Karpas-422 (cell line): ENCODE data around the gene MST1R. TPM values are rescaled to one million over a fixed set of nuclear protein-coding genes. Genes with fewer than 3 reads are reported as not detected.

Experiments used
- DNase-seq: peaks from one replicate; pipeline ENCODE4 v3.0.0-alpha.2; 2015
- H2AFZ ChIP-seq: fragments of 200-600 bp; sonication (generic); 2 replicates; pipeline ENCODE4 v1.6.1; 2014; ENCODE audit warnings: antibody characterized with exemption, low read length, mixed read lengths
- H3K27ac ChIP-seq: fragments of 200-600 bp; sonication (generic); 2 replicates; pipeline ENCODE4 v1.5.1; 2014; ENCODE audit warnings: mild to moderate bottlenecking, low read length, moderate library complexity
- H3K27me3 ChIP-seq: fragments of 200-600 bp; sonication (generic); 2 replicates; pipeline ENCODE4 v1.6.1; 2014; ENCODE audit warnings: low read length, mixed read lengths
- H3K36me3 ChIP-seq: fragments of 200-600 bp; sonication (generic); 2 replicates; pipeline ENCODE4 v1.6.1; 2014; ENCODE audit warnings: low read length, mixed read lengths; ENCODE audit not compliant: insufficient read depth
- H3K4me1 ChIP-seq: fragments of 200-600 bp; sonication (generic); 2 replicates; pipeline ENCODE4 v1.6.1; 2014; ENCODE audit warnings: mild to moderate bottlenecking, low read length, mixed read lengths
- H3K4me2 ChIP-seq: fragments of 200-600 bp; sonication (generic); 2 replicates; pipeline ENCODE4 v1.6.1; 2014; ENCODE audit warnings: low read length, low read depth, mild to moderate bottlenecking; ENCODE audit not compliant: poor library complexity, severe bottlenecking
- H3K4me3 ChIP-seq: fragments of 200-600 bp; sonication (generic); 2 replicates; pipeline ENCODE4 v1.5.1; 2014; ENCODE audit warnings: mild to moderate bottlenecking, antibody characterized with exemption, low read length, mixed read lengths
- H3K79me2 ChIP-seq: fragments of 200-600 bp; sonication (generic); 2 replicates; pipeline ENCODE4 v1.6.1; 2014; ENCODE audit warnings: mild to moderate bottlenecking, low read length, mixed read lengths
- H3K9ac ChIP-seq: fragments of 200-600 bp; sonication (generic); 2 replicates; pipeline ENCODE4 v1.6.0; 2014; ENCODE audit warnings: low read length
- H3K9me2 ChIP-seq: fragments of 200-600 bp; sonication (generic), shearing (Covaris generic); replicated peaks from 2 replicates; pipeline ENCODE4 v1.6.0; 2014; ENCODE audit warnings: mild to moderate bottlenecking, low read length, moderate library complexity; ENCODE audit not compliant: insufficient read depth
- H3K9me3 ChIP-seq: fragments of 300-700, 200-600 bp; sonication (generic); 2 replicates; pipeline ENCODE4 v1.6.1; 2014; ENCODE audit warnings: low read length, mixed read lengths
- H4K20me1 ChIP-seq: fragments of 200-600 bp; sonication (generic); 2 replicates; pipeline ENCODE4 v1.6.1; 2014; ENCODE audit warnings: mild to moderate bottlenecking, antibody characterized with exemption, low read length, low read depth; ENCODE audit not compliant: insufficient read depth
- total RNA-seq: library from RNA; depleted of rRNA; stranded (reverse); fragments of >200 nt; shearing (Covaris generic); gene quantifications from 2 replicates; pipeline ENCODE4 v1.2.3, GENCODE V29; 2014; ENCODE audit warnings: low replicate concordance

Gene MST1R
- total RNA-seq, 1 experiment from 2014 or later, result not detected

GRCh38 chr3:49867400-49867799 is 36.3 kb downstream of the MST1R start:
- no peak for DNase-seq
- no peak overlapping the region for H3K27ac ChIP-seq
- no peaks in the 10 kb centered on the region for H3K9me3 ChIP-seq
- H3K79me2 ChIP-seq, result no peaks in the 10 kb centered on the region
- H3K27me3 ChIP-seq, result no peaks in the 10 kb centered on the region; the same call in 1 of the 2 replicates
- H4K20me1 ChIP-seq, result peaks cover 8% of the 10 kb centered on the region; the same call in 1 of the 2 replicates
- peaks cover 59% of the 10 kb centered on the region for H3K4me1 ChIP-seq
- H3K36me3 ChIP-seq, result no peaks in the 10 kb centered on the region
- H3K9me2 ChIP-seq, result no peaks in the 10 kb centered on the region
- H3K4me2 ChIP-seq, result peak overlapping the region; percentile 79
- H2AFZ ChIP-seq, result no peak overlapping the region
- no peak overlapping the region for H3K4me3 ChIP-seq
- no peak overlapping the region for H3K9ac ChIP-seq

- Histone ChIP-seq H3K4me2 (peak overlapping the region; percentile 6), H2AFZ (no peak overlapping the region), H3K36me3 (no peaks in the 10 kb centered on the region), H3K9ac (no peak overlapping the region; the same call in 1 of the 2 replicates), H3K9me3 (no peaks in the 10 kb centered on the region), H3K27me3 (no peaks in the 10 kb centered on the region), H3K79me2 (no peaks in the 10 kb centered on the region), H3K4me1 (peaks cover 58% of the 10 kb centered on the region), H4K20me1 (peaks cover 8% of the 10 kb centered on the region; the same call in 1 of the 2 replicates), H3K4me3 (no peak overlapping the region), H3K27ac (no peak overlapping the region), H3K9me2 (no peaks in the 10 kb centered on the region)
- no peak for DNase-seq
Observed at GRCh38 chr3:49865198-49865784, 38.4 kb downstream of the MST1R start.

- no peaks in the 10 kb centered on the region for H3K36me3 ChIP-seq
- H3K4me2 ChIP-seq, result no peak overlapping the region
- no peak for DNase-seq
- H3K4me3 ChIP-seq, result no peak overlapping the region
- no peaks in the 10 kb centered on the region for H3K9me2 ChIP-seq
- H4K20me1 ChIP-seq, result peaks cover 8% of the 10 kb centered on the region; the same call in 1 of the 2 replicates
- no peak overlapping the region for H2AFZ ChIP-seq
- no peaks in the 10 kb centered on the region for H3K79me2 ChIP-seq
- no peak overlapping the region for H3K9ac ChIP-seq
- no peaks in the 10 kb centered on the region for H3K27me3 ChIP-seq
- H3K4me1 ChIP-seq, result peaks cover 52% of the 10 kb centered on the region
- no peaks in the 10 kb centered on the region for H3K9me3 ChIP-seq
- H3K27ac ChIP-seq, result no peak overlapping the region
Observed at GRCh38 chr3:49864505-49864904, 39.2 kb downstream of the MST1R start.

- Histone ChIP-seq H3K36me3 (no peaks in the 10 kb centered on the region), H3K9me3 (no peaks in the 10 kb centered on the region), H2AFZ (no peak overlapping the region), H3K27me3 (no peaks in the 10 kb centered on the region), H3K9me2 (no peaks in the 10 kb centered on the region), H3K4me3 (no peak overlapping the region), H3K79me2 (peaks cover 15% of the 10 kb centered on the region), H3K27ac (no peak overlapping the region), H4K20me1 (no peaks in the 10 kb centered on the region; the same call in 1 of the 2 replicates), H3K4me1 (peaks cover 34% of the 10 kb centered on the region), H3K9ac (no peak overlapping the region), H3K4me2 (no peak overlapping the region)
- no peak for DNase-seq
Observed at GRCh38 chr3:49859576-49860305, 43.9 kb downstream of the MST1R start.

- Histone ChIP-seq H3K4me1 (peaks cover 29% of the 10 kb centered on the region), H3K9me3 (no peaks in the 10 kb centered on the region), H4K20me1 (no peaks in the 10 kb centered on the region), H3K79me2 (peaks cover 33% of the 10 kb centered on the region), H3K4me2 (peak within 1 kb of the TSS; percentile 99), H3K27me3 (no peaks in the 10 kb centered on the region), H3K9ac (peak within 1 kb of the TSS; percentile 83), H3K9me2 (no peaks in the 10 kb centered on the region), H3K4me3 (peak within 1 kb of the TSS; percentile 85), H3K27ac (no peak within 1 kb of the TSS; the same call in 1 of the 2 replicates), H2AFZ (peak within 1 kb of the TSS; percentile 94), H3K36me3 (no peaks in the 10 kb centered on the region)
- peak; percentile 99 for DNase-seq
Observed at GRCh38 chr3:49856181-49857005, 47.3 kb downstream of the MST1R start, which contains the start of gene TRAIP. Gene TRAIP (minus strand): TSS chr3:49856564. CDS start chr3:49856453, 111 bp downstream.

- H3K36me3 ChIP-seq, result no peaks in the 10 kb centered on the region
- no peaks in the 10 kb centered on the region for H3K27me3 ChIP-seq
- H4K20me1 ChIP-seq, result no peaks in the 10 kb centered on the region
- peak overlapping the region; percentile 83 for H3K9ac ChIP-seq
- H3K9me2 ChIP-seq, result no peaks in the 10 kb centered on the region
- no peaks in the 10 kb centered on the region for H3K9me3 ChIP-seq
- peaks cover 39% of the 10 kb centered on the region for H3K79me2 ChIP-seq
- H3K4me1 ChIP-seq, result peaks cover 29% of the 10 kb centered on the region
- peak overlapping the region; percentile 99 for H3K4me2 ChIP-seq
- H3K27ac ChIP-seq, result no peak overlapping the region; the same call in 1 of the 2 replicates
- peak overlapping the region; percentile 85 for H3K4me3 ChIP-seq
- no peak for DNase-seq
- H2AFZ ChIP-seq, result no peak overlapping the region
Observed at GRCh38 chr3:49855662-49856061, 48.0 kb downstream of the MST1R start.

- DNase-seq, result no peak
- no peak overlapping the region for H3K4me3 ChIP-seq
- peaks cover 3% of the 10 kb centered on the region; the same call in 1 of the 2 replicates for H3K79me2 ChIP-seq
- no peak overlapping the region for H3K27ac ChIP-seq
- H3K36me3 ChIP-seq, result peaks cover 4% of the 10 kb centered on the region; the same call in 1 of the 2 replicates
- no peak overlapping the region for H3K9ac ChIP-seq
- no peaks in the 10 kb centered on the region for H3K9me3 ChIP-seq
- peaks cover 4% of the 10 kb centered on the region for H3K4me1 ChIP-seq
- no peaks in the 10 kb centered on the region for H4K20me1 ChIP-seq
- no peaks in the 10 kb centered on the region for H3K27me3 ChIP-seq
- H2AFZ ChIP-seq, result no peak overlapping the region
- H3K4me2 ChIP-seq, result no peak overlapping the region
- H3K9me2 ChIP-seq, result no peaks in the 10 kb centered on the region
Observed at GRCh38 chr3:49845694-49846093, 58.0 kb downstream of the MST1R start.
